GM12878 (cell line): ENCODE data around the gene SFT2D2. TPM values are rescaled to one million over a fixed set of nuclear protein-coding genes. Genes with fewer than 3 reads are reported as not detected.

ENCODE experiments used
- ATAC-seq: fragments of 200-7000 bp; cut with Tn5 transposase; 3 replicates; pipeline ENCODE4 v1.9.1; 2020; ENCODE audit warnings: mild to moderate bottlenecking, moderate library complexity
- BruUV-seq: library from RNA; stranded (reverse); fragments of 400-500 nt; replicated peaks from 2 replicates; lab custom pipeline; 2021; lab: Mats Ljungman, UMichigan
- CTCF ChIA-PET: fragments of 300-600 bp; sonication (Branson Sonifier 250); formaldehyde crosslinking; extraction: SDS; loops from one replicate; lab custom pipeline; 2021; ENCODE audit warnings: inconsistent platforms; lab: Yijun Ruan, JAX
- POLR2A ChIA-PET: fragments of 350-600 bp; formaldehyde crosslinking; extraction: SDS; loops from one replicate; lab custom pipeline; 2021; ENCODE audit warnings: inconsistent platforms; lab: Charles Lee
- RAD21 ChIA-PET: fragments of 300-600 bp; sonication (Branson Sonifier 250); formaldehyde crosslinking; loops from one replicate; lab custom pipeline; 2023; ENCODE audit warnings: antibody characterized with exemption; ENCODE audit not compliant: unreplicated experiment; lab: Charles Lee
- SMC1A ChIA-PET: fragments of 300-600 bp; sonication (Branson Sonifier 250); formaldehyde crosslinking; loops from one replicate; lab custom pipeline; 2023; ENCODE audit not compliant: unreplicated experiment, uncharacterized antibody; lab: Charles Lee
- DNase-seq: peaks from one replicate; pipeline ENCODE4 v3.0.0-alpha.2; 2011; ENCODE audit warnings: low read depth, low spot score
- FAIRE-seq: peaks from 3 replicates; lab custom pipeline; 2011; peaks lifted over from hg19 to GRCh38; lab: Jason Lieb, UNC
- H2AFZ ChIP-seq: 2 replicates; pipeline ENCODE4 v1.6.0; 2011; ENCODE audit warnings: low read depth, low read length, control low read depth; ENCODE audit not compliant: control insufficient read depth
- H3K27ac ChIP-seq: 2 replicates; pipeline ENCODE4 v1.5.1; 2011; ENCODE audit warnings: control low read depth; ENCODE audit not compliant: control insufficient read depth, insufficient read depth
- H3K27me3 ChIP-seq, 2 experiments: replicated peaks in 1 of 2; 2 replicates each; pipeline versions ENCODE4 v1.6.0 to v1.6.1; 2011; ENCODE audit warnings: low read length in 1 of 2; ENCODE audit not compliant: control insufficient read depth in 2 of 2, insufficient read depth in 2 of 2
- H3K36me3 ChIP-seq, 2 experiments: 2 replicates each; pipeline ENCODE4 v1.5.1; 2011; ENCODE audit warnings: low read length in 1 of 2; ENCODE audit not compliant: control insufficient read depth in 2 of 2, insufficient read depth in 2 of 2
- H3K4me1 ChIP-seq: 2 replicates; pipeline ENCODE4 v1.6.1; 2011; ENCODE audit warnings: mild to moderate bottlenecking, low read length, moderate library complexity, mixed read lengths; ENCODE audit not compliant: control insufficient read depth, insufficient read depth
- H3K4me2 ChIP-seq: 2 replicates; pipeline ENCODE4 v1.6.0; 2011; ENCODE audit warnings: control low read depth; ENCODE audit not compliant: control insufficient read depth, insufficient read depth
- H3K4me3 ChIP-seq: fragments of 200-600 bp; sonication (generic); 2 replicates; pipeline ENCODE4 v1.5.1; 2016
- H3K79me2 ChIP-seq: 2 replicates; pipeline ENCODE4 v1.6.0; 2011; ENCODE audit warnings: low read length; ENCODE audit not compliant: control insufficient read depth, insufficient read depth
- H3K9ac ChIP-seq: 2 replicates; pipeline ENCODE4 v1.8.0; 2011; ENCODE audit warnings: low read length, control low read depth, mixed read lengths; ENCODE audit not compliant: control insufficient read depth, insufficient read depth
- H3K9me3 ChIP-seq: replicated peaks from 3 replicates; pipeline ENCODE4 v1.5.1; 2011; ENCODE audit warnings: mild to moderate bottlenecking, low read length; ENCODE audit not compliant: control insufficient read depth, insufficient read depth
- H4K20me1 ChIP-seq: 2 replicates; pipeline ENCODE4 v1.6.0; 2011; ENCODE audit not compliant: control insufficient read depth, insufficient read depth
- BCL11A ChIP-seq: IDR thresholded peaks from 2 replicates; pipeline ENCODE4 v1.6.1; 2011; ENCODE audit warnings: low read depth, low read length
- CHD1 ChIP-seq: IDR thresholded peaks from 2 replicates; pipeline ENCODE4 v1.6.1; 2012; ENCODE audit warnings: low read depth, low read length, improper control_type of control experiment
- DPF2 ChIP-seq: fragments of 450-650 bp; IDR thresholded peaks from 2 replicates; pipeline ENCODE4 v1.6.1; 2017; ENCODE audit warnings: mild to moderate bottlenecking
- GATAD2B ChIP-seq: fragments of 450-650 bp; conservative IDR thresholded peaks from 2 replicates; pipeline ENCODE4 v1.6.1; 2017; ENCODE audit warnings: low read depth, mild to moderate bottlenecking, moderate library complexity
- POLR2A ChIP-seq: IDR thresholded peaks from 2 replicates; pipeline ENCODE4 v1.6.1; 2011; ENCODE audit warnings: low read depth, mild to moderate bottlenecking, low read length
- SIN3A ChIP-seq: IDR thresholded peaks from 2 replicates; pipeline ENCODE4 v1.6.1; 2012; ENCODE audit warnings: low read depth, low read length, improper control_type of control experiment
- SMAD1 ChIP-seq: fragments of 450-650 bp; IDR thresholded peaks from 2 replicates; pipeline ENCODE4 v1.6.1; 2018; ENCODE audit warnings: mild to moderate bottlenecking, low read depth; ENCODE audit not compliant: partially characterized antibody
- SREBF1 ChIP-seq: IDR thresholded peaks from 2 replicates; pipeline ENCODE4 v1.6.1; 2012; ENCODE audit warnings: mild to moderate bottlenecking, low read length
- SRF ChIP-seq, 2 experiments: IDR thresholded peaks; 2 replicates each; pipeline ENCODE4 v1.6.1; 2011; ENCODE audit warnings: low read depth in 2 of 2, low read length in 2 of 2, mild to moderate bottlenecking in 1 of 2, moderate library complexity in 1 of 2
- TCF7 ChIP-seq: IDR thresholded peaks from 2 replicates; pipeline ENCODE4 v1.6.1; 2014; ENCODE audit warnings: antibody characterized with exemption, borderline replicate concordance
- ZBTB4 ChIP-seq: fragments of 450-650 bp; formaldehyde crosslinking; IDR thresholded peaks from 2 replicates; pipeline ENCODE4 v1.4.0; 2022; ENCODE audit warnings: mild to moderate bottlenecking, moderate library complexity
- ZZZ3 ChIP-seq: IDR thresholded peaks from 2 replicates; pipeline ENCODE4 v1.6.1; 2011; ENCODE audit warnings: low read depth; ENCODE audit not compliant: control insufficient read depth, insufficient read length
- WGBS: methylation state at CpG from one replicate; pipeline ENCODE4 v1.1.6; 2016; ENCODE audit warnings: low lambda C conversion rate; ENCODE audit not compliant: insufficient replicate concordance, insufficient coverage; ENCODE audit errors: missing lambda C conversion rate; 5-methylcytosine and 5-hydroxymethylcytosine counted together
- in situ Hi-C: fragments of 300-500 bp; cut with MboI; formaldehyde crosslinking; loops from 9 replicates; pipeline ENCODE4 v1.14.3; 2018; ENCODE audit warnings: mixed read lengths
- intact Hi-C: fragments of 100-400 bp; cut with micrococcal nuclease; formaldehyde crosslinking; loops from one replicate; pipeline ENCODE4 v1.14.2; 2022; ENCODE audit not compliant: unreplicated experiment
- polyA plus RNA-seq, 11 experiments: library from polyadenylated mRNA; depleted of rRNA in 4 of 11; unstranded in 6 of 11; stranded (reverse) in 5 of 11; fragments of >200 nt; fragmentation: Nextera tagmentation in 4 of 11; fragmentation: Illumina TruSeq in 1 of 11; extraction: Ambion mirVana in 4 of 11; extraction: Trizol in 1 of 11; gene quantifications; 1 replicate in 1 of 11; 2 replicates in 10 of 11; pipeline versions ENCODE4 v1.2.1 to v1.2.3, GENCODE V29; 2011 to 2016; ENCODE audit warnings: inconsistent platforms in 2 of 11, missing spikeins in 2 of 11, low read depth in 1 of 11
- total RNA-seq, 4 experiments: library from RNA; depleted of rRNA in 3 of 4; stranded (reverse); fragments of >200 nt in 3 of 4; fragmentation: Illumina TruSeq in 1 of 4; extraction: Trizol in 1 of 4; gene quantifications; 2 replicates each; pipeline versions ENCODE4 v1.2.1 to v1.2.3, GENCODE V29; 2013 to 2021
- TF ChIP-seq, protein P1 (sequence below): fragments of 450-650 bp; formaldehyde crosslinking; IDR thresholded peaks from 2 replicates; pipeline ENCODE4 v1.5.0; 2022; ENCODE audit warnings: mild to moderate bottlenecking, missing genetic modification characterization
- TF ChIP-seq, protein P2 (sequence below): fragments of 450-650 bp; IDR thresholded peaks from 2 replicates; pipeline ENCODE4 v1.6.1; 2018; ENCODE audit warnings: mild to moderate bottlenecking, low read depth, moderate library complexity; ENCODE audit not compliant: partially characterized antibody

The SFT2D2 gene
- total and polyA plus RNA-seq, 10 of the 15 experiments (the other 5 are each of a cell fraction or from before 2014, with no cell fraction given): 5.6 to 49.6 (median 24.9) TPM

DNA sequence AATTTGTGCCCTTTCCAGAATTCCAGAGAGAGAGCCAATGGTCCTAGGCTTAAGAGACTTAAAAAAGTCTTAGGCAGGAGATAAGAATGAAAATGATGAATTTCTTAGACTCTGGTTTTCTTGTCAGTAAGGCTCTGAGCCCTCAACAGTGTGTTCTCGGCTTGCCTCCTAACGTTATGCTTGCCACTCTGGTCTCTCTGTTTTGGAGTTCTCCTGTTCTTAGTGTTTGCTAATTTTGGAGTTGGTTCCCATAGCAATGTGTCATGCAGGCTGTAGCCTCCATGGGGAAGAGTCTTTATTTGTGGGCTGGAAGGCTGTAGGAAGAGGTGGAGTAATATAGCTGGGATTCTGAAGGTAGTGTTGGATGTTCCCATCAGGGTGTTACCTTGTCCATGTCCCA is 74.8 kb downstream of the SFT2D2 start (continued):
- TF ChIP-seq ZZZ3 (no peak), POLR2A (no peak), GATAD2B (no peak), SIN3A (no peak)
- TF ChIP-seq, all 136 proteins: peak for 0

- DNase-seq (no peak), FAIRE-seq (no peak), ATAC-seq (no peak)
- no peak overlapping the region for H3K4me2 ChIP-seq
- no peaks in the 10 kb centered on the region for H3K79me2 ChIP-seq
- no peaks in the 10 kb centered on the region for H4K20me1 ChIP-seq
- H3K4me1 ChIP-seq: no peaks in the 10 kb centered on the region
- no TSS peak for BruUV-seq
- in situ Hi-C loops: no loop called here
- ChIA-PET CTCF (interaction anchor here (0.6 to 1.5 kb wide), 4 partner anchors 9 to 100 kb away, joined by 3 to 5 read pairs (median 3); no protein-coding TSS in a partner anchor), RAD21 (no interaction called here), POLR2A (no interaction called here), SMC1A (interaction anchor here (1.3 kb wide), 1 partner anchor 15 kb away, joined by 3 read pairs; no protein-coding TSS in a partner anchor)
- no peak overlapping the region for H3K4me3 ChIP-seq
- no peaks in the 10 kb centered on the region for H3K36me3 ChIP-seq
- no peaks in the 10 kb centered on the region for H3K27me3 ChIP-seq
- no peak overlapping the region for H3K9ac ChIP-seq
- intact Hi-C loops: no loop called here
- no peaks in the 10 kb centered on the region for H3K9me3 ChIP-seq
- WGBS: 26% methylated on average over 3 of the region's 3 CpGs
- H3K27ac ChIP-seq: no peak overlapping the region
- H2AFZ ChIP-seq: no peak overlapping the region
- TF ChIP-seq, protein P1, sequence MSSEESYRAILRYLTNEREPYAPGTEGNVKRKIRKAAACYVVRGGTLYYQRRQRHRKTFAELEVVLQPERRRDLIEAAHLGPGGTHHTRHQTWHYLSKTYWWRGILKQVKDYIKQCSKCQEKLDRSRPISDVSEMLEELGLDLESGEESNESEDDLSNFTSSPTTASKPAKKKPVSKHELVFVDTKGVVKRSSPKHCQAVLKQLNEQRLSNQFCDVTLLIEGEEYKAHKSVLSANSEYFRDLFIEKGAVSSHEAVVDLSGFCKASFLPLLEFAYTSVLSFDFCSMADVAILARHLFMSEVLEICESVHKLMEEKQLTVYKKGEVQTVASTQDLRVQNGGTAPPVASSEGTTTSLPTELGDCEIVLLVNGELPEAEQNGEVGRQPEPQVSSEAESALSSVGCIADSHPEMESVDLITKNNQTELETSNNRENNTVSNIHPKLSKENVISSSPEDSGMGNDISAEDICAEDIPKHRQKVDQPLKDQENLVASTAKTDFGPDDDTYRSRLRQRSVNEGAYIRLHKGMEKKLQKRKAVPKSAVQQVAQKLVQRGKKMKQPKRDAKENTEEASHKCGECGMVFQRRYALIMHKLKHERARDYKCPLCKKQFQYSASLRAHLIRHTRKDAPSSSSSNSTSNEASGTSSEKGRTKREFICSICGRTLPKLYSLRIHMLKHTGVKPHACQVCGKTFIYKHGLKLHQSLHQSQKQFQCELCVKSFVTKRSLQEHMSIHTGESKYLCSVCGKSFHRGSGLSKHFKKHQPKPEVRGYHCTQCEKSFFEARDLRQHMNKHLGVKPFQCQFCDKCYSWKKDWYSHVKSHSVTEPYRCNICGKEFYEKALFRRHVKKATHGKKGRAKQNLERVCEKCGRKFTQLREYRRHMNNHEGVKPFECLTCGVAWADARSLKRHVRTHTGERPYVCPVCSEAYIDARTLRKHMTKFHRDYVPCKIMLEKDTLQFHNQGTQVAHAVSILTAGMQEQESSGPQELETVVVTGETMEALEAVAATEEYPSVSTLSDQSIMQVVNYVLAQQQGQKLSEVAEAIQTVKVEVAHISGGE (CRISPR knock-in tag): no peak
- TF ChIP-seq, protein P2, sequence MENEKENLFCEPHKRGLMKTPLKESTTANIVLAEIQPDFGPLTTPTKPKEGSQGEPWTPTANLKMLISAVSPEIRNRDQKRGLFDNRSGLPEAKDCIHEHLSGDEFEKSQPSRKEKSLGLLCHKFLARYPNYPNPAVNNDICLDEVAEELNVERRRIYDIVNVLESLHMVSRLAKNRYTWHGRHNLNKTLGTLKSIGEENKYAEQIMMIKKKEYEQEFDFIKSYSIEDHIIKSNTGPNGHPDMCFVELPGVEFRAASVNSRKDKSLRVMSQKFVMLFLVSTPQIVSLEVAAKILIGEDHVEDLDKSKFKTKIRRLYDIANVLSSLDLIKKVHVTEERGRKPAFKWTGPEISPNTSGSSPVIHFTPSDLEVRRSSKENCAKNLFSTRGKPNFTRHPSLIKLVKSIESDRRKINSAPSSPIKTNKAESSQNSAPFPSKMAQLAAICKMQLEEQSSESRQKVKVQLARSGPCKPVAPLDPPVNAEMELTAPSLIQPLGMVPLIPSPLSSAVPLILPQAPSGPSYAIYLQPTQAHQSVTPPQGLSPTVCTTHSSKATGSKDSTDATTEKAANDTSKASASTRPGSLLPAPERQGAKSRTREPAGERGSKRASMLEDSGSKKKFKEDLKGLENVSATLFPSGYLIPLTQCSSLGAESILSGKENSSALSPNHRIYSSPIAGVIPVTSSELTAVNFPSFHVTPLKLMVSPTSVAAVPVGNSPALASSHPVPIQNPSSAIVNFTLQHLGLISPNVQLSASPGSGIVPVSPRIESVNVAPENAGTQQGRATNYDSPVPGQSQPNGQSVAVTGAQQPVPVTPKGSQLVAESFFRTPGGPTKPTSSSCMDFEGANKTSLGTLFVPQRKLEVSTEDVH: no peak
- TF ChIP-seq SREBF1: no peak
- TF ChIP-seq DPF2: no peak
- no peak for TF ChIP-seq ZBTB4 (CRISPR knock-in tag)
- no peak for TF ChIP-seq CHD1
- TF ChIP-seq SMAD1: no peak
- no peak for TF ChIP-seq BCL11A
- TF ChIP-seq SRF (IDR thresholded peaks at IDR 0.05; ENCODE audit: low read depth in 2 of 2, low read length in 2 of 2): no peak
- no peak for TF ChIP-seq TCF7
These were observed 76.0 kb downstream of the SFT2D2 start for GRCh38 chr1:168301664-168302320.
